GM12874 (cell line): ENCODE results near the gene MAPRE3.

ENCODE experiments used
- CTCF ChIP-seq: IDR thresholded peaks from 2 replicates; pipeline ENCODE4 v1.5.1; 2011; ENCODE audit warnings: low read depth, mild to moderate bottlenecking, control low read depth, low read length, moderate library complexity; ENCODE audit not compliant: insufficient read depth

MAPRE3 gene

DNA sequence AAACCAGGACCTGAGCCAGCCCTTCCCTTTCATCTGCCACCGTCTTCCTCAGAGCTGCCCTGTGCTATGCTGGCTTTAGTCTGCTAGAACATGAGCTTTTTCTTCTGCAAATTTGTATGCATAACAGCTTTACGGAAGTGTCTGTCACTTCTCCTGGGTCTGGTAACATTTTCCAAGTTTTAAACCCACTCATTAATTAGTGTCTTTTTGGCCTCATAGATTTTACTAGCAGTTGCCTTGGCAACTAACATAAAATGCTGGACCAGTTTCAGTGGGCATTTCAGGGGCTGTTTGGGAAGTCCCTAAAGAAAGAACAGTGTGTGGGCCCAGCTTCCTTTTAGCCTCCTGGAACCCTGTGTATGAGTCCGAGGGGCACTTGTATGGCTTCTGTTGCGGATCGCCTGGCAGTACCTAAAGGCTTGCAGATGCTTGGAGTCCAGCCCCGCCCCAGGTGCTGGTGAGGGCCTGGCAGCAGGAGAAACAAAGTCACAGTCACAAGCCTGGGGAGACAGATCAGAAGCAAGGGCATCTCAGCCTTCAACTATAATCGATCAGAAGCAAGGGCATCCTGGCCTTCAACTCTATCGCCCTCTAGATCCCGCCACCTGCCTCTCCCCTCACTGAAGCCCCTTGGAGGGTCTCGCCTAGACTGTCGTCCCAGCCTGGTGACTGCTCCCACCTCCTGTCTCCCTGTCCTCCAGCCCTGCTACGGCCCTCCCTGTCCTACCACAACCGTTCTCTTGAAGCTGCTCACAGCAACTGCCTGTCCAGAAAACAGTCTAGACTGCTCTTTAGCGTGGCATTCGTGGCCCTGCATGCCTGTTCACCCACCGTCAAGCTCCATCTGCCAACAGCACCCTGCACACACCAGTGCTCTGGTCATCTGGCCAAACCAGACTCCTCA is 36.8 kb upstream of the MAPRE3 start:
- no peak for TF ChIP-seq CTCF

GRCh38 chr2:26934335-26934724 is 36.1 kb upstream of the MAPRE3 start:
- TF ChIP-seq CTCF: no peak

DNA sequence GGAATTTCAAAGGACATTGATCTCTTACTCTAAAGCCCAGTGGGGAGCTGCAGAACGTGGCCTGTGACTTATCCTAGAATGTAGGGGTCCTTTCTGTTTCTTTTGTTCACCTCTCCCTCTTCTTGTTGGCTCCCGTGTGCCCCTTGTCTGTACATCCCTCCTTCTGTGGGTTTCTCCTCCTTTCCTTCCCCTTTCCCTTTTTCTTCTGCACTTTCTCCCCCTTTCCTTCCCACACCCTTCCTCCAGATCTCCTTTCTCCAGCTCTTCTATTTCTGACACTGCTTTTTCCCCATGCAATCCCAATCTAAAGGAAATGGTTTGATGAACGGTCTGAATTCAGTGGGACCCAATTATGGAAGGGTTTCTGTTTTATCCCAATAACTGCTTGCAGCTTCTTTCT is 35.5 kb upstream of the MAPRE3 start:
- TF ChIP-seq CTCF: no peak

- no peak for TF ChIP-seq CTCF
Measured at GRCh38 chr2:26936855-26937254, 33.6 kb upstream of the MAPRE3 start.

DNA sequence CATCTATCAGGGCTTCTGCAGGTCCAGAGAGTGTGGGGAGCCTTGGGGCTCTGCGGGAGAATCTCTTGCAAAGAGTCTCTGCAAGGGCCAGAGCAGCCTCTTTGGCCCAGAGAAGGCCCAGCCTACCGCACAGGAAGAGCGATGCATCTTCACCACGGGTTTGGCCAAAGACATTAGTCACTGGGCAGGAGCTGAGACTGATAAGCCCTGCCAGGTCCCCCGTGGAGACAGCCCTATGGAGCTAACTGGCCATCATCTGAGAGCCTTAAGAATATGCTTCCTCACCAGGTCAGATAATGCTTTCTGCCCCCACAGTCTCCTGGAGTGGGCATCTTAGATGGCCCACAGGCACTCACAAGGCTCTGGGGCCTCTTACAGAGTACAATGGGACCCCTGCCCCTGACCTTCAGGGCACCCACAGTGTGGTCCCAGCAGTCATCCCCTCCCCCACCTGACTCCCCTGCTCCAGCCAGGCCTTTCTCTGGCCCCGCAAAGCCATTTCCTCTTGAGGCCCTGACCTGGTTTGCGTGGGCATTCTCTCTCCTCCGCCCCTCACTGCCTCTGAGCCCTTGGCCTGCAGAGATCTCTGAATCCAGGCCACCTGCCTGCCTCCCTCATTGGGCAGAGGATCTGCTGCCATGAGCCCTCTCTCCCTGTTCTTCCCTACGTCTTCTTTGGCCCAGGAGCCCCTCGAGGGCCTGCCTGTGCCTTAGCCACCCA is 31.9 kb upstream of the MAPRE3 start:
- no peak for TF ChIP-seq CTCF

- no peak for TF ChIP-seq CTCF
Measured at GRCh38 chr2:26940001-26940400, 30.4 kb upstream of the MAPRE3 start.

DNA sequence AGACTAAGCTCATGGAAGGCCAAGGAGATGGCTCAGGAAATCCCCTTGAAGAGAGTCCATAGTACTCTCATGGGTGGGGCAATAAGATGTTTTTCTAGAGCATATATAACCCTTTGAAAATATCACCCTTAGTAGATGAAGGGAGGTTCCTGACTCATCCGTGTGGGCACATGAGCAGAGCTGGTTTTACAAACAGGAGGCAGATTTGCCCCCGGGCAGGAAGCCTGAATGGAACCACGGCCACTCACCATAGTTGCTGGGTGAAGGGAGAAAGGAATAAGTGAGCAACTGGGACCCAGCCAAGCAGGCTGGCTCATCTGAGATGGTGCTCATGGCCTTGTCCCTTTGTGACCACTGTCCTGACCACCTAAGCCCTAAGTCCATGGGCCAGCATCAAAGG is 29.0 kb upstream of the MAPRE3 start:
- TF ChIP-seq CTCF: no peak
